HG03439 (cell line): ENCODE measurements around the gene ABCA12.

Experiments
- ATAC-seq: cut with Tn5 transposase; IDR thresholded peaks from one replicate; pipeline ENCODE4 v1.9.1; 2021; ENCODE audit warnings: mild to moderate bottlenecking, moderate library complexity; ENCODE audit not compliant: unreplicated experiment

The ABCA12 gene

DNA sequence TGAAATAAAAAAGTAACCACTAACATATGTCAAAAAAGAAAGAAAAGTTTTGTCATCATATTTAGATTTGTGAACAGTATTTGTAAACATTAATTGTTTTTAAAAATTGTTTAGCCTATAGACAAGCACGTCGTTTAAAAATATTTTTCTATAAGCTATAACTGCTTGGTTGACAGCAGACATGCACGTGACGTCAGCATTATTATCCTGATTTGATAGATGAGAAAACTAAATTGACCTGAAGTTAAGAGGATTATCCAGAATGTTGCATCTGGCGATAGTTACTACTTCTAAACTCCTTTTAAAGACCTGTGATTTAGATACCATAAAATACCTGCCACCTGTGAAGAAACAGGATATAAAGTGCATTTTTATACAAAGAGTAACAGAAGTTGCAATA is 172.0 kb downstream of the ABCA12 start:
- ATAC-seq, result no peak

DNA sequence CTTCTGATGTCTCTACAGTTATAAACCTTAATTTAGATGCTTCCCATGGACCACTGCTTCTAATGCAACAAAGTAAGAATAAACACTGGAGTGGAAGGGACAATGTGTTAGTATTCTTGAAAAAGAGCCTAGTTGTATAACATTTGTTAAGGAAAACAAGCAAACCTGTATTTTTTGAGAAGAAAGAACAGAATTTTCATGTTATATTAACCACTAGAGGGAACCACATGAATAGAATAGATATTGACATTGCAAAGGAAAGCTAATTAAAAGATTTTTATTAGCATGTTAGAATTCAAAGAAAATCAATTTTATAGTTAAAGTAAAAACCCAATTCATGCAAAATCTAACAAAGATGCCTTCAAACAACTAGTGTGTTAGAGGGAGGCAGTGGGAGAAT is 177.7 kb downstream of the ABCA12 start:
- ATAC-seq, result no peak

DNA sequence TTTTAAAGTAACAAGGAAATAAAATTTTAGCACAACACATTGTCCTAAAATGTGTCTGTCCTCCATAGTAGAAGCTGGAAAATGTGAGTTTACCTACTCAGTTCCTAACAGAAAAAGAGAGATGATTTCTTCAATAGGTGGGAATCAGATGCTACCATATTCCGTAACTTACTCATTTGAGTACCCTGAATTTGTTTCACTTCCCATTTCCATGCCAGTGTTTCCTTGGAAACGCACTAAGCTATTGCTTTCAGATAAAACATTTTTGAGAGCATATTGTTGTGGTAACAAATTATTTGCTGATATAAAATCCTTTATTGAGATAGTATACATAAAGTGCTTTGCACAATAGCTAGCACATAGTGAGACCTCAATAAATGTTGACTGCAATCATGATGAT is 191.5 kb downstream of the ABCA12 start:
- ATAC-seq, result no peak

DNA sequence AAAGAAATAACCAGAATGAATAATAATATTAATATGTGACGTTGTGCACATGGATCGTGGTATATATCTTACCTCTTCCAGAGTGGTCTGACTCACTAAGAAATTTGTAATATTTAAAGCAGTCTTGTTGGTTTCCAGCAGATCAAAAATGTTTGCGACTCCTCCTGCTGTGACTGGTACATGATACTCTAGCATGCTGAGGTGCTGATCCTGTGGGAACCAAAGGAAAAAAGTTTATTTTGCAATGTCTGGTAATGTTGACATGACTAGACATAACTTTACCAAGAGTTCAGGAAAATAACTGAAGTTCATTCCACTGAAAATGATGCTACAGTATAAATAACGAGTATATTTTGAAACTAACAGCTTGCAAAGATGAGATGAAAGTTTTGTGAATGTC is 204.4 kb downstream of the ABCA12 start:
- ATAC-seq, result no peak

DNA sequence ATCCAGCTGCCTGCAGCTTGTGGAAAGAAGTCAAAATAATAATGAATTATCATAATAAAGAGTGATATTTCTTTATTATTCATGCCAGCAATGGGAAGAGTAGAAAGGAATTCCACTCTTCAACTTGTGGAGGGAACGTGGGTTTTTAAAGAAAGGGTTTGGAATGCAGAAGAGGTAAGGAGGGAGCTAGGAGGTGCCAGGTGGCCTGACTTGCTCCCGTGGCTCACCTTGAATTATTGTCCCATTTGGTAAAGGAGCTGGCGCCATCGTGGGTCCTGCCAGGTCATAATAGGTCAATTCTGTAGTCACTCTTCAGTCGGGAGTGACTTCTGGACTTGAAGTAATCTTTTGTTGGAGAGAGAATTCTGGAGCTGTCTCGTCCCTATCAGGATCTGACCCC is 233.8 kb downstream of the ABCA12 start:
- ATAC-seq, result no peak

DNA sequence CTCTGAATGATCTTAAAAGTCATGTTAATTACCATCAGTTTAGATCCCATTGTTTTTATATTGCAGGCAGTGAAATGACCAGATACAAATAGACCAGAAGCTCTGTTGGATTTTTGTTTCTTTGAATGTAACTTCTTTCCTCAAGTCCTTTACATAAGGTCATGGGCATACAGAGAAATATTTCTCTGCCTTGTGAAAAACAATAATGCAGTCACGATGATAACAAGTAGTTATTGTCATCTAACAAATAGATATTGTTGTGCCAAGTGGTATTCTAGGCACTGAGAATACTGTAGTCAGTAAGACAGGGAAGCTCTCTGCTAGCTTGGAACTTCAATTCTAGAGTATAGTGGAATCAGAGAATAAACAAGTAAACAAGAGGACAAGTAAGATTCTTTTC is 234.2 kb downstream of the ABCA12 start:
- no peak for ATAC-seq

DNA sequence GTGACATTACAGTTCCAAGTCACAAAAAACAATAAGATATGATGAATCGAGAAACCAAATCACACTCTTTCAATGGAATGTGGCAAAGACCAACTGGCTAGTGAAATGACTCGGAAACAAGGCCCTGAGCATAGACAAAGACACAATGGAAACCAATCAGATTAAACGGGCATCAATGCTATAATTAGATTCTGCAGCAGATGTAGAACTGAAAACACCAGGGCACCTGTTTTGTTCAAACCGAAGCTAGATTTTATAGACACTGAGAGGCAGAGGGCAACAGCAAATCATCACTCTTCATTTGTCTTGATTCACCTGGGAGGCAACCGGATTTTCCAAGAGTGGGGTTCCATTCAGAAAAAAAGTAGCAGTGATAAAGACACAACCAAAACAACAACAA is 236.1 kb downstream of the ABCA12 start:
- no peak for ATAC-seq

DNA sequence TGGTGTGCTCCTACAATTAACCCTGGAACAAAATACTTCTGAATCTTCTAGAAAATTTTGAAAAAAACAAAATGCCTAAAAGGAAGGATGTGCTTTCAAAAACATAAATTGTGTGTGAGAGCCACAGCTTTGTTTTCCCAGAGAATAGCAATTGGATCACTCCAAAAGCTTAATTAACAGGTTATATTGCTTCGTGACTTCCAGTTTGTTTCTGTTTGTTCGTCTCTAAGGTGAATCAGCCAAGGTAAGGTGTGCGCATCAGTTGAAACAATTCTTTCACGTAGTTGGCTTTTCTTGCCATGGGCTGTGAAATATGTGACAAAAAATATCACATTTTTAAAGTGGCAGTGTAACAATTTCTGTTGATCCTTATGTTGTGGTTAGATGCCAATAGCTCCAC is 238.7 kb downstream of the ABCA12 start:
- no peak for ATAC-seq

DNA sequence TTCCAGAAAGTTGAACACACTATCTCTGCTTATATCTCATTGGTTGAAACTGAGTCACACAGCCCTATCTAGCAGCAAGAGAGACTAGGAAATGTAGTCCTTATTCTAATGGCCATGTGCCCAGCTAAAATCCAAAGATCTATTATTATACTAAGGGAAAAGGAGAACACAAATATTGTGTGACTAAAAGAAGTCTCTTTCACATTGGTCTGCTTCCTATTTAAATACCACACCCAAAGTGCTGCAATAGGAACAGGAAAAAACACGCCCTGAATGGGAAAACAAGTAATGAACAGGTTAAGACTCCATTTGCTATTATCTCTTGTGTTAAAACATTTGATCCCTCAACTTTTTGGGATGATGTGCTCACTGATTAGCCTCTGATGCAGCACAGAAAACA is 242.2 kb downstream of the ABCA12 start:
- ATAC-seq, result no peak

DNA sequence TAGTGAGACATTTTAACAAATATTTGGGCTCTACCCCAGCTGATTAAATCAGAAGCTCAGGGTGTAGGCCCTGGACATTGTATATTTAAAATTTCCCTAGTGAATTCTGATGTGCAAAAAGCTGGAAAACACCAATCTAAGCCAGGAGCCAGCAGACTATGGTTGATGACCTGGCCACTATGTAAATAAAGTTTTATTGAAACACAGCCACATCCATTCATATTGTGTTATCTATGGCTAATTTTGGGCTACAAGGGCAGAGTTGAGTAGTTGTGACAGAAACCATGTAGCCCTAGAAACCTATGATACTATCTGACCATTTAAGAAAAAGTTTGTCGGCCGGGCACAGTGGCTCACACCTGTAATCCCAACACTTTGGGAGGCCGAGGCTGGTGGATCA is 243.0 kb downstream of the ABCA12 start:
- no peak for ATAC-seq

DNA sequence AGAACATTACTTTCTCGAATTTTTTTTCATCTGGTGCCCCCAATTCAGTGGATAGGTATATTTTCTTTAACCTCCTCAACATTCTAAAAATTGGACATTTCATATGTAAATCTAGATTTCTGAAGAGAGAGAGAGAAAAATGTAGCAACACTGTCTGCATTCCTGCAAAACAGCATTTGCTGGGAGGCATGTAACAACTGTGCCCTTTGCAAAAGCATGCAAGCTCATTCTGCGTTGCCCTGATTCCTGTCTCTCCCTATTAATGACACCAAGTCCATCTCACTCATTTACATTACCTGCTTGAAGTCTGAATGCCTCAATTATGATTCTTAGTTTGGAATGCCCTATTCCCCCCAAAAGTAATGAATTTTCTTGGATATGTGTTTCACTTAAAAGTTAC is 249.1 kb downstream of the ABCA12 start:
- no peak for ATAC-seq

DNA sequence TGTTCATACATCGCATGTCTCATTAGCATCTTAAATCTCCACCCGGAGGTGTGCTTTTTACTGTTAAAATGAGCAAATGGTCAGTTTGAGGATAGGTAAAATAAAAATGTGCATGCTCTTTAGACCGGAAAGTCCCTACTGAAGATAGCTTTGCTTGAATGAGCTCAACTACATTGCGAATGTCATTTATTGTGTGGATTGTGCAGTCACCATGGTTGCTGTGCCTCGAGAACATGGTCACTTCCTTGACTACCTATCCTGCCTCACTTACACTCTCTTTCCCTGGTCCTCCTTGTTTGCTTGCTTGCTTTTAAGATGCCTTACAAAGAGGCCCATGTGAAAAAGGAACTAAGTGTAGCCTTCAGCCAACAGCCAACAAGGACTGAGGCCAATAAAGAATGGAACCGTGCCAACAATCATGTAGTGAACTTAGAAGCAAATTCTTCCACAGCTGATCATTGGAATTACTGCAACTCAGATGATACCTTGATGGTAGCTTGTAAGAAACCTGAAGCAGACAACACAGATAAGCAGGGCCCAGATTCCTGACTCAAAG is 256.7 kb downstream of the ABCA12 start:
- ATAC-seq, result no peak
